IMR-90 (cell line): ENCODE results near the gene DNM2. TPM values are rescaled to one million over a fixed set of nuclear protein-coding genes. Genes with fewer than 3 reads are reported as not detected.
A peak's percentile ranks its signal among the peaks of the same experiment; 100 is the strongest.

Source experiments
- ATAC-seq: fragments of 200-7000 bp; cut with Tn5 transposase; 2 replicates; pipeline ENCODE4 v1.9.1; 2020; ENCODE audit warnings: low read depth, mild to moderate bottlenecking, moderate library complexity
- BruUV-seq: library from RNA; stranded (reverse); fragments of 400-500 nt; replicated peaks from 2 replicates; lab custom pipeline; 2021; lab: Mats Ljungman, UMichigan
- CTCF ChIA-PET: fragments of 300-600 bp; formaldehyde crosslinking; extraction: SDS; loops from one replicate; lab custom pipeline; 2021; ENCODE audit warnings: antibody characterized with exemption; lab: Yijun Ruan, JAX
- POLR2A ChIA-PET: fragments of 300-600 bp; sonication (Branson Sonifier 250); formaldehyde crosslinking; loops from one replicate; lab custom pipeline; 2022; ENCODE audit warnings: antibody characterized with exemption; ENCODE audit not compliant: unreplicated experiment; lab: Charles Lee
- DNase-seq: peaks from one replicate; pipeline ENCODE4 v3.0.0; 2013
- H2AFZ ChIP-seq: replicated peaks from 2 replicates; pipeline ENCODE3; 2013; ENCODE audit warnings: low read length, mild to moderate bottlenecking; ENCODE audit not compliant: poor library complexity
- H2AK5ac ChIP-seq: 2 replicates; pipeline ENCODE4 v1.6.1; 2013; ENCODE audit warnings: low read depth, low read length, inconsistent platforms
- H2AK9ac ChIP-seq: replicated peaks from 2 replicates; pipeline ENCODE3; 2013; ENCODE audit warnings: mild to moderate bottlenecking, low read depth, low read length, moderate library complexity; ENCODE audit not compliant: poor library complexity
- H2BK120ac ChIP-seq: 2 replicates; pipeline ENCODE4 v1.6.1; 2013; ENCODE audit warnings: low read depth, low read length, inconsistent platforms
- H2BK15ac ChIP-seq: 3 replicates; pipeline ENCODE4 v1.6.1; 2013; ENCODE audit warnings: low read depth, low read length, inconsistent platforms
- H2BK20ac ChIP-seq: 2 replicates; pipeline ENCODE4 v1.6.1; 2013; ENCODE audit warnings: low read depth, mild to moderate bottlenecking, inconsistent platforms, low read length, moderate library complexity
- H2BK5ac ChIP-seq: 2 replicates; pipeline ENCODE4 v1.6.1; 2013; ENCODE audit warnings: mild to moderate bottlenecking, low read depth, low read length, inconsistent platforms; ENCODE audit not compliant: poor library complexity, severe bottlenecking
- H3K14ac ChIP-seq: replicated peaks from 2 replicates; pipeline ENCODE4 v1.6.1; 2013; ENCODE audit warnings: low read depth, low read length, inconsistent platforms
- H3K18ac ChIP-seq: 2 replicates; pipeline ENCODE4 v1.6.1; 2013; ENCODE audit warnings: low read depth, low read length, control low read depth
- H3K23ac ChIP-seq: 2 replicates; pipeline ENCODE4 v1.6.1; 2013; ENCODE audit warnings: low read depth, low read length, inconsistent platforms
- H3K27ac ChIP-seq: 2 replicates; pipeline ENCODE4 v1.5.1; 2013; ENCODE audit warnings: mild to moderate bottlenecking, control low read depth, low read length; ENCODE audit not compliant: insufficient read depth
- H3K27me3 ChIP-seq: 2 replicates; pipeline ENCODE4 v1.6.1; 2013; ENCODE audit warnings: low read length; ENCODE audit not compliant: control insufficient read depth, insufficient read depth
- H3K36me3 ChIP-seq: 2 replicates; pipeline ENCODE4 v1.6.1; 2013; ENCODE audit warnings: low read length, mixed read lengths; ENCODE audit not compliant: control insufficient read depth, insufficient read depth
- H3K4ac ChIP-seq: 2 replicates; pipeline ENCODE4 v1.6.1; 2013; ENCODE audit warnings: low read depth, low read length, inconsistent platforms
- H3K4me1 ChIP-seq: 2 replicates; pipeline ENCODE4 v1.6.1; 2013; ENCODE audit warnings: low read length, mixed read lengths; ENCODE audit not compliant: control insufficient read depth, insufficient read depth
- H3K4me2 ChIP-seq: 2 replicates; pipeline ENCODE4 v1.6.1; 2013; ENCODE audit warnings: low read depth, mild to moderate bottlenecking, control low read depth, low read length, moderate library complexity
- H3K4me3 ChIP-seq: 2 replicates; pipeline ENCODE4 v1.5.1; 2013; ENCODE audit warnings: low read depth, mild to moderate bottlenecking, control low read depth, low read length, moderate library complexity; ENCODE audit not compliant: insufficient read depth
- H3K56ac ChIP-seq: 2 replicates; pipeline ENCODE4 v1.6.1; 2013; ENCODE audit warnings: low read length, inconsistent platforms; ENCODE audit not compliant: insufficient read depth; ENCODE audit errors: extremely low read depth
- H3K79me1 ChIP-seq, 2 experiments: 2 replicates each; pipeline ENCODE4 v1.6.1; 2013; ENCODE audit warnings: low read length in 2 of 2, inconsistent platforms in 1 of 2, low read depth in 1 of 2
- H3K9ac ChIP-seq: 2 replicates; pipeline ENCODE4 v1.6.1; 2013; ENCODE audit warnings: low read depth, low read length, control low read depth
- H3K9me1 ChIP-seq: 2 replicates; pipeline ENCODE4 v1.6.1; 2013; ENCODE audit warnings: low read length, inconsistent platforms; ENCODE audit not compliant: insufficient read depth
- H3K9me3 ChIP-seq: 2 replicates; pipeline ENCODE4 v1.6.1; 2013; ENCODE audit warnings: low read length; ENCODE audit not compliant: control insufficient read depth, insufficient read depth
- H4K20me1 ChIP-seq: 2 replicates; pipeline ENCODE4 v1.6.1; 2013; ENCODE audit warnings: low read length, inconsistent platforms; ENCODE audit not compliant: insufficient read depth
- H4K5ac ChIP-seq: 2 replicates; pipeline ENCODE4 v1.6.1; 2013; ENCODE audit warnings: mild to moderate bottlenecking, low read depth, low read length, control low read depth
- H4K8ac ChIP-seq, 2 experiments: 2 replicates each; pipeline ENCODE4 v1.6.1; 2013; ENCODE audit warnings: low read depth in 2 of 2, low read length in 2 of 2, control low read depth in 1 of 2, inconsistent platforms in 1 of 2
- H4K91ac ChIP-seq: 2 replicates; pipeline ENCODE4 v1.6.1; 2013; ENCODE audit warnings: low read depth, low read length, inconsistent platforms; ENCODE audit not compliant: insufficient read depth
- CHD1 ChIP-seq: IDR thresholded peaks from 2 replicates; pipeline ENCODE4 v1.6.1; 2012; ENCODE audit warnings: low read depth, low read length, improper control_type of control experiment
- CTCF ChIP-seq: conservative IDR thresholded peaks from 2 replicates; pipeline ENCODE4 v1.5.1; 2012; ENCODE audit warnings: mild to moderate bottlenecking, low read depth, low read length, improper control_type of control experiment
- FOS ChIP-seq: fragments of 150-350 bp; IDR thresholded peaks from 2 replicates; pipeline ENCODE4 v1.6.1; 2016; ENCODE audit warnings: low read depth, low read length
- MAFK ChIP-seq: IDR thresholded peaks from 2 replicates; pipeline ENCODE4 v1.6.1; 2012; ENCODE audit warnings: low read depth, low read length, improper control_type of control experiment
- MXI1 ChIP-seq: IDR thresholded peaks from 2 replicates; pipeline ENCODE4 v1.6.1; 2012; ENCODE audit warnings: low read depth, mild to moderate bottlenecking, low read length, moderate library complexity, borderline replicate concordance
- RCOR1 ChIP-seq: IDR thresholded peaks from 2 replicates; pipeline ENCODE4 v1.6.1; 2012; ENCODE audit warnings: mild to moderate bottlenecking, low read length, improper control_type of control experiment; ENCODE audit not compliant: insufficient replicate concordance
- RFX5 ChIP-seq: IDR thresholded peaks from 2 replicates; pipeline ENCODE4 v1.8.0; 2012; ENCODE audit warnings: low read depth, mild to moderate bottlenecking, low read length, moderate library complexity
- SMC3 ChIP-seq: fragments of 150-350 bp; IDR thresholded peaks from 2 replicates; pipeline ENCODE4 v1.6.1; 2016; ENCODE audit warnings: low read depth, mild to moderate bottlenecking, antibody characterized with exemption, low read length, moderate library complexity
- WGBS, 2 experiments: methylation state at CpG; one replicate each; pipeline versions ENCODE4 v1.1.5 to v1.1.7; 2013; ENCODE audit warnings: missing lambda C conversion rate in 2 of 2; ENCODE audit not compliant: insufficient read length in 1 of 2; ENCODE audit errors: extremely low coverage in 2 of 2; 5-methylcytosine and 5-hydroxymethylcytosine counted together
- dilution Hi-C: fragments of 300-500 bp; cut with HindIII; formaldehyde crosslinking; loops from one replicate; pipeline ENCODE4 v1.14.3; 2018; ENCODE audit warnings: low sequenced_read_pairs; ENCODE audit not compliant: unreplicated experiment
- in situ Hi-C: fragments of 300-500 bp; cut with MboI; formaldehyde crosslinking; loops from 3 replicates; pipeline ENCODE4 v1.14.3; 2019; ENCODE audit warnings: low sequenced_read_pairs, inconsistent platforms, mixed read lengths
- intact Hi-C: fragments of 100-400 bp; cut with micrococcal nuclease; formaldehyde crosslinking; loops from 2 replicates; pipeline ENCODE4 v1.10.0; 2022
- polyA plus RNA-seq, 3 experiments: library from polyadenylated mRNA; depleted of rRNA; stranded (reverse); fragments of >200 nt; gene quantifications; 2 replicates each; pipeline ENCODE4 v1.2.3, GENCODE V29; 2012; ENCODE audit warnings: low replicate concordance in 1 of 3
- total RNA-seq: library from RNA; depleted of rRNA; stranded (reverse); fragments of >200 nt; gene quantifications from 2 replicates; pipeline ENCODE4 v1.2.3, GENCODE V29; 2012

DNM2 gene
- total and polyA plus RNA-seq, 2 of the 4 experiments (the other 2 are of a cell fraction), result 55.6 to 74.2 TPM

- ATAC-seq, result peak; percentile 19; the same call in 1 of the 2 replicates
- DNase-seq, result no peak
- dilution Hi-C loops, result no loop called here
- BruUV-seq, result no TSS peak
- no peak overlapping the region for H4K5ac ChIP-seq
- no peaks in the 10 kb centered on the region for H3K9me3 ChIP-seq
- no peak overlapping the region for H3K4me3 ChIP-seq
- H3K27ac ChIP-seq, result no peak overlapping the region
- POLR2A ChIA-PET, result no interaction called here
- 87% methylated on average over 7 of the region's 21 CpGs; no CpG with 5 or more reads in 1 of the 2 experiments for WGBS, 2 experiments
- no peak overlapping the region for H2BK20ac ChIP-seq
- H3K4ac ChIP-seq, result no peak overlapping the region
- intact Hi-C loops, result no loop called here
- peaks cover 15% of the 10 kb centered on the region for H3K4me1 ChIP-seq
- peak overlapping the region; percentile 31 for H2AK9ac ChIP-seq
- no peaks in the 10 kb centered on the region for H3K27me3 ChIP-seq
- H2BK15ac ChIP-seq, result no peak overlapping the region
- no peak overlapping the region for H3K23ac ChIP-seq
- H2BK5ac ChIP-seq, result no peak overlapping the region
- no peak overlapping the region for H4K91ac ChIP-seq
- no peak overlapping the region for H3K14ac ChIP-seq
- 0 out of 2 replicates have a peak, but pooled peaks cover 2% of the 10 kb centered on the region for H3K36me3 ChIP-seq
- peaks cover 18 to 91% of the 10 kb centered on the region in 2 experiments for H3K79me1 ChIP-seq
- H2AK5ac ChIP-seq, result no peak overlapping the region
- H4K20me1 ChIP-seq, result peaks cover 82% of the 10 kb centered on the region
- H3K56ac ChIP-seq, result no peak overlapping the region
- no peak overlapping the region for H2AFZ ChIP-seq
- no peak overlapping the region for H3K4me2 ChIP-seq
- peaks cover 31% of the 10 kb centered on the region for H3K9me1 ChIP-seq
- TF ChIP-seq SMC3, result no peak
- no peak for TF ChIP-seq RCOR1
- TF ChIP-seq RFX5, result no peak
- no peak for TF ChIP-seq MXI1
- no peak for TF ChIP-seq FOS
- TF ChIP-seq CHD1, result no peak
- no peak for TF ChIP-seq MAFK
- TF ChIP-seq CTCF, result no peak
- no peak overlapping the region for H3K9ac ChIP-seq
- no peak overlapping the region for H3K18ac ChIP-seq
- in situ Hi-C loops, result no loop called here
- CTCF ChIA-PET, result no interaction called here
- no peak overlapping the region for H4K8ac ChIP-seq
- H2BK120ac ChIP-seq, result no peak overlapping the region
These were observed 33.5 kb downstream of the DNM2 start for GRCh38 chr19:10751109-10751953.
